Mesendoderm (in vitro differentiated cells): Measurements from ENCODE around the gene SGIP1.

Source experiments
- DNase-seq: peaks from one replicate; pipeline ENCODE4 v3.0.0; 2013
- H2AK5ac ChIP-seq: 2 replicates; pipeline ENCODE4 v1.6.1; 2013; ENCODE audit warnings: low read length, inconsistent platforms
- H2BK120ac ChIP-seq: 2 replicates; pipeline ENCODE4 v1.6.1; 2013; ENCODE audit warnings: low read depth, mild to moderate bottlenecking, low read length, moderate library complexity, mixed read lengths
- H2BK15ac ChIP-seq: replicated peaks from 2 replicates; pipeline ENCODE4 v1.6.1; 2013; ENCODE audit warnings: low read depth, mild to moderate bottlenecking, moderate library complexity
- H2BK5ac ChIP-seq: 2 replicates; pipeline ENCODE4 v1.6.1; 2013; ENCODE audit warnings: low read length, inconsistent platforms
- H3K18ac ChIP-seq: 2 replicates; pipeline ENCODE4 v1.6.1; 2013; ENCODE audit warnings: mild to moderate bottlenecking, low read length, mixed read lengths
- H3K23ac ChIP-seq: one replicate; pipeline ENCODE4 v1.6.1; 2013; ENCODE audit warnings: low read length
- H3K27ac ChIP-seq: 2 replicates; pipeline ENCODE4 v1.5.1; 2013; ENCODE audit warnings: low read depth, mild to moderate bottlenecking, inconsistent platforms, low read length, moderate library complexity
- H3K27me3 ChIP-seq: 2 replicates; pipeline ENCODE4 v1.6.1; 2013; ENCODE audit warnings: low read length, control low read depth, mild to moderate bottlenecking, inconsistent platforms; ENCODE audit not compliant: insufficient read depth, poor library complexity
- H3K36me3 ChIP-seq: 2 replicates; pipeline ENCODE4 v1.6.1; 2013; ENCODE audit warnings: low read length, inconsistent platforms; ENCODE audit not compliant: control insufficient read depth, insufficient read depth
- H3K4ac ChIP-seq: one replicate; pipeline ENCODE4 v1.6.1; 2013; ENCODE audit warnings: low read depth, mild to moderate bottlenecking, low read length, moderate library complexity
- H3K4me1 ChIP-seq: 2 replicates; pipeline ENCODE4 v1.6.1; 2013; ENCODE audit warnings: low read depth, low read length, inconsistent platforms; ENCODE audit not compliant: control insufficient read depth
- H3K4me2 ChIP-seq: 2 replicates; pipeline ENCODE4 v1.6.1; 2013; ENCODE audit warnings: low read length
- H3K4me3 ChIP-seq: 2 replicates; pipeline ENCODE4 v1.5.1; 2013; ENCODE audit warnings: mild to moderate bottlenecking, low read length
- H3K56ac ChIP-seq: one replicate; pipeline ENCODE4 v1.6.1; 2013; ENCODE audit warnings: low read length
- H3K79me1 ChIP-seq: 2 replicates; pipeline ENCODE4 v1.6.1; 2013; ENCODE audit warnings: low read length, inconsistent platforms
- H3K79me2 ChIP-seq: 2 replicates; pipeline ENCODE4 v1.6.1; 2013; ENCODE audit warnings: mild to moderate bottlenecking, low read length; ENCODE audit not compliant: control insufficient read depth, insufficient read depth
- H3K9ac ChIP-seq: 2 replicates; pipeline ENCODE4 v1.6.1; 2013; ENCODE audit warnings: low read length, inconsistent platforms
- H4K5ac ChIP-seq: one replicate; pipeline ENCODE4 v1.6.1; 2013; ENCODE audit warnings: low read length
- H4K8ac ChIP-seq: one replicate; pipeline ENCODE4 v1.6.1; 2013; ENCODE audit warnings: low read depth, mild to moderate bottlenecking, control low read depth, low read length, moderate library complexity
- WGBS: extraction: QIAGEN DNeasy Blood & Tissue Kit; methylation state at CpG from one replicate; pipeline ENCODE4 v1.1.7; 2013; ENCODE audit warnings: low lambda C conversion rate, missing lambda C conversion rate; ENCODE audit not compliant: insufficient coverage; ENCODE audit errors: extremely low coverage; 5-methylcytosine and 5-hydroxymethylcytosine counted together

Gene SGIP1

GRCh38 chr1:66503841-66504470 lies 30.0 kb upstream of the SGIP1 start:
- no CpG with 5 or more reads among the region's 3 CpGs for WGBS
- Histone ChIP-seq H2AK5ac (no peak overlapping the region), H2BK5ac (no peak overlapping the region), H3K36me3 (no peaks in the 10 kb centered on the region), H3K4me2 (no peak overlapping the region), H4K8ac (no peak overlapping the region), H3K27me3 (peaks cover 2% of the 10 kb centered on the region), H3K4me1 (peaks cover 2% of the 10 kb centered on the region), H3K4ac (no peak overlapping the region), H3K4me3 (no peak overlapping the region), H2BK15ac (no peak overlapping the region), H3K79me2 (no peaks in the 10 kb centered on the region), H3K79me1 (no peaks in the 10 kb centered on the region), H3K27ac (no peak overlapping the region), H3K18ac (no peak overlapping the region), H3K9ac (no peak overlapping the region), H3K23ac (no peak overlapping the region), H3K56ac (no peak overlapping the region), H2BK120ac (no peak overlapping the region), H4K5ac (no peak overlapping the region)
- peak; percentile 73 for DNase-seq

GRCh38 chr1:66505671-66506392 lies 28.1 kb upstream of the SGIP1 start:
- no peak overlapping the region for H3K18ac ChIP-seq
- H3K56ac ChIP-seq = no peak overlapping the region
- WGBS = no CpG with 5 or more reads among the region's 5 CpGs
- H3K36me3 ChIP-seq = no peaks in the 10 kb centered on the region
- H3K79me1 ChIP-seq = no peaks in the 10 kb centered on the region
- no peak for DNase-seq
- H3K9ac ChIP-seq = no peak overlapping the region
- H4K8ac ChIP-seq = no peak overlapping the region
- no peak overlapping the region for H3K27ac ChIP-seq
- peaks cover 2% of the 10 kb centered on the region for H3K4me1 ChIP-seq
- no peak overlapping the region for H2BK5ac ChIP-seq
- H2BK15ac ChIP-seq = no peak overlapping the region
- H3K27me3 ChIP-seq = peaks cover 2% of the 10 kb centered on the region
- no peak overlapping the region for H4K5ac ChIP-seq
- H3K4me3 ChIP-seq = no peak overlapping the region
- H3K4ac ChIP-seq = no peak overlapping the region
- no peak overlapping the region for H2BK120ac ChIP-seq
- no peak overlapping the region for H3K4me2 ChIP-seq
- no peak overlapping the region for H3K23ac ChIP-seq
- no peak overlapping the region for H2AK5ac ChIP-seq
- no peaks in the 10 kb centered on the region for H3K79me2 ChIP-seq

DNA sequence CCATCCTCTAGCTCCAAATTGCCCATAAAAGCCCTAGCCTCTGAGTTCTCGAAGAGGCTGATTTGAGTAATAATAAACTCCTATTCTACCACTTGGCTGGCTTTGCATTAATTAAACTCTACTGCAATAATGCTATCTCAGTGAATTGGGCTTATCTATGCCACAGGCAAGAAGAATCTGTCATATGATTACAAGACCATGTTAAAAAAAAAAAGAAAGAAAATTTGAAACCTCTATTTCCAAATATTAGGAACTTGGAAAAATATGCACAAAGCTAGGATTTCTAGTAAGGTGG lies 27.6 kb upstream of the SGIP1 start:
- peak; percentile 55 for DNase-seq
- H3K9ac ChIP-seq = no peak overlapping the region
- H3K4me3 ChIP-seq = no peak overlapping the region
- no peak overlapping the region for H2BK120ac ChIP-seq
- H4K8ac ChIP-seq = no peak overlapping the region
- peaks cover 2% of the 10 kb centered on the region for H3K4me1 ChIP-seq
- H3K18ac ChIP-seq = no peak overlapping the region
- H3K56ac ChIP-seq = no peak overlapping the region
- no CpG with 5 or more reads among the region's 1 CpG for WGBS
- H3K27me3 ChIP-seq = peaks cover 2% of the 10 kb centered on the region
- no peaks in the 10 kb centered on the region for H3K79me1 ChIP-seq
- H3K23ac ChIP-seq = no peak overlapping the region
- H3K4me2 ChIP-seq = no peak overlapping the region
- no peak overlapping the region for H2AK5ac ChIP-seq
- no peaks in the 10 kb centered on the region for H3K79me2 ChIP-seq
- H3K36me3 ChIP-seq = no peaks in the 10 kb centered on the region
- no peak overlapping the region for H2BK5ac ChIP-seq
- no peak overlapping the region for H4K5ac ChIP-seq
- no peak overlapping the region for H2BK15ac ChIP-seq
- H3K27ac ChIP-seq = no peak overlapping the region
- H3K4ac ChIP-seq = no peak overlapping the region

DNA sequence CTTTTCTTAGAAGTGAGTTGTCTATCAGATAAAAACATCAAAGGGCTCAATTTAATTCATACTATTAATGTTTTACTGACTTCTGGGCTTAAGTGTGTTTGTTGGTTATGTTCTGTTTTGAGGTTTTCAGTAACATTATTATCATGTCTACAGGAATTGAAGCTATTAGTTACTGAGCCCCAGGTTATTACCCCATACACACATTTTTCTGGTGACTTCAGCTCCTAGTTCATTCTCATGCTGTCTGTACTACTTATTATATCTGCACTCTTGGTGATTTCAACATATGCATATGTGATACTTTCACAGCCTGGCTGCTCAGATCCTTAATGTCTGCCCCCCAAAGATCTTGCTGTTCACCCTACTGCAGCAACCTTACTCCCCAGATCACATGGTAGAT lies 27.0 kb upstream of the SGIP1 start:
- no peak overlapping the region for H2BK15ac ChIP-seq
- no peak overlapping the region for H2BK120ac ChIP-seq
- H3K56ac ChIP-seq = no peak overlapping the region
- no peak overlapping the region for H3K27ac ChIP-seq
- H3K79me2 ChIP-seq = no peaks in the 10 kb centered on the region
- H4K8ac ChIP-seq = no peak overlapping the region
- no peaks in the 10 kb centered on the region for H3K36me3 ChIP-seq
- no peaks in the 10 kb centered on the region for H3K79me1 ChIP-seq
- H3K23ac ChIP-seq = no peak overlapping the region
- H3K4me3 ChIP-seq = no peak overlapping the region
- H3K4me2 ChIP-seq = no peak overlapping the region
- no peak overlapping the region for H4K5ac ChIP-seq
- H3K9ac ChIP-seq = no peak overlapping the region
- no peak overlapping the region for H3K4ac ChIP-seq
- H3K4me1 ChIP-seq = peaks cover 2% of the 10 kb centered on the region
- no peak overlapping the region for H2BK5ac ChIP-seq
- H3K27me3 ChIP-seq = peaks cover 2% of the 10 kb centered on the region
- H3K18ac ChIP-seq = no peak overlapping the region
- peak overlapping the region; percentile 50 for H2AK5ac ChIP-seq
- DNase-seq = no peak

- Histone ChIP-seq H3K9ac (no peak overlapping the region), H4K8ac (no peak overlapping the region), H4K5ac (no peak overlapping the region), H3K27me3 (peaks cover 2% of the 10 kb centered on the region), H3K79me2 (no peaks in the 10 kb centered on the region), H3K36me3 (no peaks in the 10 kb centered on the region), H2BK120ac (no peak overlapping the region), H3K23ac (no peak overlapping the region), H3K18ac (no peak overlapping the region), H3K27ac (no peak overlapping the region), H3K79me1 (no peaks in the 10 kb centered on the region), H3K56ac (no peak overlapping the region), H3K4me1 (peaks cover 2% of the 10 kb centered on the region), H3K4me2 (no peak overlapping the region), H2BK5ac (no peak overlapping the region), H2AK5ac (no peak overlapping the region), H3K4ac (no peak overlapping the region), H2BK15ac (no peak overlapping the region), H3K4me3 (no peak overlapping the region)
- WGBS = no CpG with 5 or more reads among the region's 6 CpGs
- DNase-seq = no peak
Measured at GRCh38 chr1:66510407-66510806, 23.5 kb upstream of the SGIP1 start.

- H3K18ac ChIP-seq = no peak overlapping the region
- no peak overlapping the region for H4K8ac ChIP-seq
- no peak overlapping the region for H3K23ac ChIP-seq
- no peaks in the 10 kb centered on the region for H3K79me1 ChIP-seq
- no peak overlapping the region for H3K27ac ChIP-seq
- H3K9ac ChIP-seq = no peak overlapping the region
- H3K79me2 ChIP-seq = no peaks in the 10 kb centered on the region
- no peak overlapping the region for H2BK120ac ChIP-seq
- no peak overlapping the region for H3K56ac ChIP-seq
- H3K4me1 ChIP-seq = peaks cover 1% of the 10 kb centered on the region
- no peak for DNase-seq
- no peak overlapping the region for H3K4me2 ChIP-seq
- H2AK5ac ChIP-seq = no peak overlapping the region
- no peak overlapping the region for H3K4ac ChIP-seq
- no CpG with 5 or more reads among the region's 1 CpG for WGBS
- peaks cover 2% of the 10 kb centered on the region for H3K27me3 ChIP-seq
- no peak overlapping the region for H4K5ac ChIP-seq
- no peaks in the 10 kb centered on the region for H3K36me3 ChIP-seq
- H2BK5ac ChIP-seq = no peak overlapping the region
- H2BK15ac ChIP-seq = no peak overlapping the region
- H3K4me3 ChIP-seq = no peak overlapping the region
Measured at GRCh38 chr1:66511118-66511517, 22.8 kb upstream of the SGIP1 start.
